IMR-90 (cell line): ENCODE results near the gene SPNS2.

Experiments
- ELK1 ChIP-seq: fragments of 150-350 bp; IDR thresholded peaks from 2 replicates; pipeline ENCODE4 v1.6.1; 2016; ENCODE audit warnings: low read depth, mild to moderate bottlenecking, low read length, moderate library complexity, borderline replicate concordance
- MAFK ChIP-seq: IDR thresholded peaks from 2 replicates; pipeline ENCODE4 v1.6.1; 2012; ENCODE audit warnings: low read depth, low read length, improper control_type of control experiment
- TF ChIP-seq, protein P1 (sequence below): conservative IDR thresholded peaks from 2 replicates; pipeline ENCODE4 v1.5.1; 2012; ENCODE audit warnings: mild to moderate bottlenecking, low read depth, low read length, improper control_type of control experiment

DNA sequence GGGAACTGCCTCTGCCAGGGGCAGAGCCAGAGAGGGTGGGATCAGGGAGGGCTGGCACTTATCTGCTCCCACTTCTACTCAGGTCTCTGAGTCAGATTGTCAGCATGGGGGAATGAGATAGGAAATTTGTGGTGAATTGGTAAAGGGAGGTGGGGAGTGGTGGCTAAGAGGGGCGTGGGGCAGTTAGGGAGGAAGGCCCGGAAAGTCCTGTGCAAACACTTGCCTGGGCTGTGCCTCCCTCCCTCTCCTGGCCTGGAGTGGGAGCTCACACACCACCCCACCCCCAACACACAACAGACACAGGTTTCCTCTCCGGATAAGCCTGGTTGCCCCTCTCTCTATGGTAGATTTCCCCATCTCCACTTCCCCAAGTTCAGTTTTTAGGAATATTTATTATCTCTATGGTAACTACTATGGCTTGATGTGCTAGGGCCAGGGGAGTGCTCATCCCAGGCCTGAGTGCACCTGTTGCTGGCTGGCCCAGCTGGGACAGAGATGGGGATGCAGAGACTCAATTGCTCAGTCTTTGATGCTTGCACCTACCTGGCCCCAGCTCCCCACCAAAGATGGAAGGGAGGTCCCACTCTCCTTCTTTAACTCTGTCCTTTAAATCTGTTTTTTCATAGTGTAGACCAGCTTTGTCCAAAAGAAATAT is 2.7 kb downstream of the SPNS2 start:
- TF ChIP-seq, protein P1, sequence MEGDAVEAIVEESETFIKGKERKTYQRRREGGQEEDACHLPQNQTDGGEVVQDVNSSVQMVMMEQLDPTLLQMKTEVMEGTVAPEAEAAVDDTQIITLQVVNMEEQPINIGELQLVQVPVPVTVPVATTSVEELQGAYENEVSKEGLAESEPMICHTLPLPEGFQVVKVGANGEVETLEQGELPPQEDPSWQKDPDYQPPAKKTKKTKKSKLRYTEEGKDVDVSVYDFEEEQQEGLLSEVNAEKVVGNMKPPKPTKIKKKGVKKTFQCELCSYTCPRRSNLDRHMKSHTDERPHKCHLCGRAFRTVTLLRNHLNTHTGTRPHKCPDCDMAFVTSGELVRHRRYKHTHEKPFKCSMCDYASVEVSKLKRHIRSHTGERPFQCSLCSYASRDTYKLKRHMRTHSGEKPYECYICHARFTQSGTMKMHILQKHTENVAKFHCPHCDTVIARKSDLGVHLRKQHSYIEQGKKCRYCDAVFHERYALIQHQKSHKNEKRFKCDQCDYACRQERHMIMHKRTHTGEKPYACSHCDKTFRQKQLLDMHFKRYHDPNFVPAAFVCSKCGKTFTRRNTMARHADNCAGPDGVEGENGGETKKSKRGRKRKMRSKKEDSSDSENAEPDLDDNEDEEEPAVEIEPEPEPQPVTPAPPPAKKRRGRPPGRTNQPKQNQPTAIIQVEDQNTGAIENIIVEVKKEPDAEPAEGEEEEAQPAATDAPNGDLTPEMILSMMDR: no peak
- TF ChIP-seq MAFK: no peak
- TF ChIP-seq ELK1: no peak
